ENCODE data around the gene GFRA4.

- TF ChIP-seq REST (IDR thresholded peaks at IDR 0.05; ENCODE audit: insufficient read depth in 1 of 2, low read depth in 2 of 2, low read length in 1 of 2) (no peak), CTCF (IDR thresholded peaks at IDR 0.05) (no peak), POLR2AphosphoS5 (IDR thresholded peaks at IDR 0.05; ENCODE audit: low read depth, low read length) (no peak)
Measured at GRCh38 chr20:3691306-3691705, 28.1 kb upstream of the GFRA4 start.
